Measurements from ENCODE around the gene SND1. TPM values are rescaled to one million over a fixed set of nuclear protein-coding genes. Genes with fewer than 3 reads are reported as not detected.

Gene SND1
- total and polyA plus RNA-seq, 10 donors: 61.7 to 173 (median 116) TPM

DNA sequence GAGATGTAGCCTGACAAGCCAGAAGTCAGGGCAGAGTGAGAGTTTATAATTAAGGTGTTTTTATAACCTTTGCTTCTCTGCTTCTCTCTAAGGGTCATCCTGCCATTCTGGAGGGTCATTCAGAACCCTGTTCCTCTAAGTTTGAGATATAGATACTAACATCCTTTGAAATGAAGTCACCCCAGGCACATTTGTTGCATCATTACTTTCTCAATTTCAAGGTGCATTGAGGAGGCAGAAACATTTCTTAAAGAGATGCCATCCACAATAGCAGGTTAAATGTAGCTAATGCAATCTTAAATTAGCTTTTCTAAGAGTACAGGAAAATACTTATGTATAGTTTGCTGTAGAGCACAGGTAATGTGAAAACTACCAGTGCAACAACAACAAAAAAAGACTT, 272.9 kb downstream of the SND1 start:
- H3K27ac ChIP-seq: no peak overlapping the region
- H3K9me3 ChIP-seq: no peaks in the 10 kb centered on the region
- no peak overlapping the region for H3K4me3 ChIP-seq
- TF ChIP-seq, protein P1, sequence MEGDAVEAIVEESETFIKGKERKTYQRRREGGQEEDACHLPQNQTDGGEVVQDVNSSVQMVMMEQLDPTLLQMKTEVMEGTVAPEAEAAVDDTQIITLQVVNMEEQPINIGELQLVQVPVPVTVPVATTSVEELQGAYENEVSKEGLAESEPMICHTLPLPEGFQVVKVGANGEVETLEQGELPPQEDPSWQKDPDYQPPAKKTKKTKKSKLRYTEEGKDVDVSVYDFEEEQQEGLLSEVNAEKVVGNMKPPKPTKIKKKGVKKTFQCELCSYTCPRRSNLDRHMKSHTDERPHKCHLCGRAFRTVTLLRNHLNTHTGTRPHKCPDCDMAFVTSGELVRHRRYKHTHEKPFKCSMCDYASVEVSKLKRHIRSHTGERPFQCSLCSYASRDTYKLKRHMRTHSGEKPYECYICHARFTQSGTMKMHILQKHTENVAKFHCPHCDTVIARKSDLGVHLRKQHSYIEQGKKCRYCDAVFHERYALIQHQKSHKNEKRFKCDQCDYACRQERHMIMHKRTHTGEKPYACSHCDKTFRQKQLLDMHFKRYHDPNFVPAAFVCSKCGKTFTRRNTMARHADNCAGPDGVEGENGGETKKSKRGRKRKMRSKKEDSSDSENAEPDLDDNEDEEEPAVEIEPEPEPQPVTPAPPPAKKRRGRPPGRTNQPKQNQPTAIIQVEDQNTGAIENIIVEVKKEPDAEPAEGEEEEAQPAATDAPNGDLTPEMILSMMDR (IDR thresholded peaks at IDR 0.05 in 8 of 11, conservative IDR thresholded peaks at IDR 0.05 in 3 of 11): no peak
- TF ChIP-seq POLR2A (IDR thresholded peaks at IDR 0.05): no peak
- no peak for TF ChIP-seq POLR2AphosphoS5 (IDR thresholded peaks at IDR 0.05)
- intact Hi-C loops (cut with DNase I; ENCODE audit: low total_unique reads): no loop called here
- peaks cover 0 to 11% (median 7%) of the 10 kb centered on the region in 6 donors for H3K36me3 ChIP-seq
- no peaks in the 10 kb centered on the region for H3K27me3 ChIP-seq (replicated peaks in 1 of 7)
- H3K4me1 ChIP-seq: peaks cover 0 to 37% (median 25%) of the 10 kb centered on the region in 6 donors
- DNase-seq: no peak

DNA sequence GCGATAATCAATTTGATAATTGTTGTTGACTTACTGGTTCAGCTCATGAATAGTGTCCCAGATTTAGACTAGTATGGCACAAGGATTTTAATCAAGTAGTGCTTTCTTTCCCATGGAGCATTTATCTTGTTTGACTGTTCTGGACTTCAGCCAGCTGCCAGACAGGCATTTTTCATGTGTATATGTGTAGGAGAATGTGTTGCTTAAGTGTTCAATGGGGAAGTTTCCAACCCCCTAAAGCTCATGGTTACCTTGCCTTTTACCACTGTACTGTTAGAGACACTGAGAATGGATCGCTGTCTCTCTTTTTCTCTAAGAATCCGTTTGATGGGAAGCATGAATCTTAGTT, 275.3 kb downstream of the SND1 start:
- no peaks in the 10 kb centered on the region for H3K27me3 ChIP-seq (replicated peaks in 1 of 7)
- no peak overlapping the region for H3K4me3 ChIP-seq
- intact Hi-C loops (cut with DNase I; ENCODE audit: low total_unique reads): no loop called here
- no peaks in the 10 kb centered on the region for H3K9me3 ChIP-seq
- peaks cover 0 to 50% (median 22%) of the 10 kb centered on the region in 6 donors for H3K4me1 ChIP-seq
- TF ChIP-seq POLR2AphosphoS5 (IDR thresholded peaks at IDR 0.05): no peak
- TF ChIP-seq, protein P1 (IDR thresholded peaks at IDR 0.05 in 8 of 11, conservative IDR thresholded peaks at IDR 0.05 in 3 of 11): no peak
- no peak for TF ChIP-seq POLR2A (IDR thresholded peaks at IDR 0.05)
- no peak for DNase-seq
- 80 to 87% (median 80%) methylated on average over 3 of the region's 3 CpGs for WGBS, 5 donors
- no peak overlapping the region for H3K27ac ChIP-seq
- peaks cover 0 to 35% (median 15%) of the 10 kb centered on the region in 6 donors for H3K36me3 ChIP-seq

DNA sequence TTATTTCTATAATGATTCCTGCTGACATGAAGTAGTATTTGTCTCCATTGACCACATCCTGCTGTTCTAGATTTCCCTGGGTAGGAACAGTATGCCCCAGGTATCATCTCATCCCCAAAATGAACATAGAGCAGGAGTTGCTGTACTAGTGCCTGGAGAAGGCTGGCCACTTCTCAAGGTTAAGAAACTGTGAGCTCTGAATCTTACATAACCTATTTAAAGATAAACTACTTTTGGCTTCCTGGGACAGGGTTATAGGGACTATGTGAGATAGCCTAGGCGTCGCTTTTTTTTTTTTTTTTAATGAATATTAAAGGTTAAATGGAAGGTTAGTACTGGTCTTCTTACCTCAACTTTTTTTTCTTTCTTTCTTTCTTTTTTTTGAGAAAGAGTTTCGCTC, 276.2 kb downstream of the SND1 start:
- Histone ChIP-seq H3K36me3 (peaks cover 0 to 44% (median 15%) of the 10 kb centered on the region in 6 donors), H3K27me3 (replicated peaks in 1 of 7) (no peaks in the 10 kb centered on the region), H3K27ac (peak overlapping the region in 3 of 8 donors; percentile 0 to 41 (median 1)), H3K4me3 (no peak overlapping the region), H3K9me3 (no peaks in the 10 kb centered on the region), H3K4me1 (peaks cover 0 to 50% (median 22%) of the 10 kb centered on the region in 6 donors)
- 93 to 100% (median 96%) methylated on average over 3 of the region's 3 CpGs for WGBS, 5 donors
- DNase-seq: no peak
- TF ChIP-seq, protein P1 (IDR thresholded peaks at IDR 0.05 in 8 of 11, conservative IDR thresholded peaks at IDR 0.05 in 3 of 11): no peak
- no peak for TF ChIP-seq POLR2AphosphoS5 (IDR thresholded peaks at IDR 0.05)
- no peak for TF ChIP-seq POLR2A (IDR thresholded peaks at IDR 0.05)
- intact Hi-C loops (cut with DNase I; ENCODE audit: low total_unique reads): no loop called here

DNA sequence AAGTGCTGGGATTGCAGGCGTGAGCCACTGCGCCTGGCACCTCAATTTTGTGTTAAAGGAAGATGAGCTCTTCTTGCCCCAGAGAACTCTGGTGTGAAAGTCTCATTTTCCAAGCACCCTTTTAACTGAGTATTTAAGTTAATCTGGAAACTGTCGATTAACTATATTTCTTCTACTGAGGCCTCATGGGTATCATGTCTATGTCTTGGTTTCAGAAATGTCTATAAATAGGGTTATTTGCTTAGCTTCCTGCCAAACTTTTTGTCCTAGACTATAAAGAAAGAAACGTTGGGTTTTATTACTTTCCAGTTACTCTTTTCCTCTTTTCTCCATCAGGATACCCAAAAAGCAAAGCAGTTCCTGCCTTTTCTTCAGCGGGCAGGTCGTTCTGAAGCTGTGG, 276.9 kb downstream of the SND1 start:
- H3K4me3 ChIP-seq: peak overlapping the region in 3 of 8 donors; percentile 13 to 57 (median 21)
- TF ChIP-seq POLR2AphosphoS5 (IDR thresholded peaks at IDR 0.05) (no peak), POLR2A (IDR thresholded peaks at IDR 0.05) (no peak)
- TF ChIP-seq, protein P1 (IDR thresholded peaks at IDR 0.05 in 8 of 11, conservative IDR thresholded peaks at IDR 0.05 in 3 of 11): no peak
- H3K4me1 ChIP-seq: peaks cover 0 to 50% (median 22%) of the 10 kb centered on the region in 6 donors
- peak overlapping the region in 3 of 8 donors; percentile 1 to 41 (median 21) for H3K27ac ChIP-seq
- DNase-seq: no peak
- no peaks in the 10 kb centered on the region for H3K27me3 ChIP-seq (replicated peaks in 1 of 7)
- no peaks in the 10 kb centered on the region for H3K9me3 ChIP-seq
- WGBS, 5 donors: 74 to 86% (median 79%) methylated on average over 6 of the region's 6 CpGs
- peaks cover 0 to 47% (median 15%) of the 10 kb centered on the region in 6 donors for H3K36me3 ChIP-seq
- intact Hi-C loops (cut with DNase I; ENCODE audit: low total_unique reads): no loop called here
